Muscle of arm (tissue), 12 donors: ENCODE measurements around the gene TCEAL8. TPM values are rescaled to one million over a fixed set of nuclear protein-coding genes. Genes with fewer than 3 reads are reported as not detected.
"Not testable (repeated sequence)": the region's sequence is repeated elsewhere in the genome, so short reads cannot be mapped to it uniquely, and the experiment has no call there.

Experiments used
- DNase-seq: peaks from one replicate; pipeline ENCODE4 v3.0.0-alpha.2; 2013
- polyA plus RNA-seq, 12 donors: library from polyadenylated mRNA; unstranded; fragments of 120-200 nt; gene quantifications; one replicate each; pipeline ENCODE4 v1.2.1, GENCODE V29; 2013; ENCODE audit not compliant: insufficient read length in 12 of 12

Gene TCEAL8
- polyA plus RNA-seq, 12 donors = 93.3 to 180 (median 140) TPM; not detected in 1

DNA sequence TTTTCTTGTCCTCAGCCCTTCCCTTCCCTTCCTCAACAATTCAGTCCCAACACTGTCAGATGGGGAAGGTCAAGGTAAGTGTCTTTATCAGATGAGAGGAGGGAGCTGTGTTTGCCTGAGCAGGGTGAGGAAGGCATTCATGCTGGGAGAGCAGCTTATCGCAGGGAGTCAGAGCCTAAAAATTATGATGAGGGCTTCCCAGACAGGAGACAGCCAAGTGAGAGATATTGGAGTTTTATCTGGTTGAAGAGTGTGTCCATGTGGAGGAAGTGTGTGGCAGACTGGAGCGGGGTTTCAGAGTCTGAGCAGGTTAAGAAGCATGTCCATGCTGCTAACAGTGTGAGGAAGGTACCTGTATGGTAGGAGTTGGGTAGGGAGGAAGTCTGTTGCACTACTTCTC is 21.7 kb downstream of the TCEAL8 start:
- no peak for DNase-seq

DNA sequence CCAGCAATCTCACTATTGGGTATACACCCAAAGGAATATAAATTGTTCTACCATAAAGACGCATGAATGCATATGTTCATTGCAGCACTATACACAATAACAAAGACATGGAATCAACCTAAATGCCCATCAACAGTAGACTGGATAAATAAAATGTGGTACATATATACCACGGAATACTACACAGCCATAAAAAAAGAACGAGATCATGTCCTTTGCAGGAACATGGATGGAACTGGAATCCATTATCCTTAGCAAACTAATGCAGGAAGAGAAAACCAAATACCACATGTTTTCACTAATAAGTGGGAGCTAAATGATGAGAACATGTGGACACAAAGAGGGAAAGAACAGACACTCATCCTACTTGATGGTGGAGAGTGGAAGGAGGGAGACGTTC is 29.0 kb downstream of the TCEAL8 start:
- not testable (repeated sequence) for DNase-seq

DNA sequence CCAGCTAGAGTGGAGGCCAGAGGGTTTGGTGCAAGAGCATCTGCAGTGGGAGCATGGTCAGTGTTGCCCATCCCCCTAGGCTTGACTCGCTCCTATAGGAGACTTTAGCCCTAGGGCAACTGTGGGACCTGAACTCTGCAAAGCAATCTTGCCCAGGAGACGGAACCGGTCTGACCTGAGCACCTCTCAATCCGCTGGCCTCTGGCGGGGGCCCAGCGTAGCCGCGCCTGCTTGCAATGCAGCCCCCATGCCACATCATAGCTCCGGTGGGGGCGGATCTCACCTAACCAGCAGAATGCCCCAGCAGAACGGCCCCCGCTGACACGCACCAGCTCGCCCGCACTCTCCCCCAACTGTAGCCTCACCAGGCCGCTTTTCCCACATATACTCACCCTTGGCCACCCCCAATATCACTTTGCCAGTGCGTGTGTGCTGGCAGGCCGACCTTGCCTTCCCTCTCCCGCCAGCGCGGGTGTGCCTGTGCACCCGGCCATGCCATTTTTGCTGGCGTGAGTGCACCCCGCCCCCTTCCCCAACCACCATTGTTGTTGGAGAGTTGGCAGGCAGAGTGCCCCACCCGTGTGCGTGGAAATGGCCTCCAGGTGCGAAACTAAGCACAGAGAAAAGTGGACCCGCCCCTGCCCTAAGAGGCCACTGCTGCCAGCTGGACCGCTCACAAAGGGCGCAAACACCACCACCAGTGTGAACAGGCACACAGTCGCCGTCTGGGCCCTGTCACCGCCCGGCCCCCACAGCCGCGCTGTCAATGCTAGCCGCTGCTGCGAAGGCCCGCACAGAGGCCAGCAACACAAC is 34.2 kb downstream of the TCEAL8 start:
- no peak for DNase-seq

DNA sequence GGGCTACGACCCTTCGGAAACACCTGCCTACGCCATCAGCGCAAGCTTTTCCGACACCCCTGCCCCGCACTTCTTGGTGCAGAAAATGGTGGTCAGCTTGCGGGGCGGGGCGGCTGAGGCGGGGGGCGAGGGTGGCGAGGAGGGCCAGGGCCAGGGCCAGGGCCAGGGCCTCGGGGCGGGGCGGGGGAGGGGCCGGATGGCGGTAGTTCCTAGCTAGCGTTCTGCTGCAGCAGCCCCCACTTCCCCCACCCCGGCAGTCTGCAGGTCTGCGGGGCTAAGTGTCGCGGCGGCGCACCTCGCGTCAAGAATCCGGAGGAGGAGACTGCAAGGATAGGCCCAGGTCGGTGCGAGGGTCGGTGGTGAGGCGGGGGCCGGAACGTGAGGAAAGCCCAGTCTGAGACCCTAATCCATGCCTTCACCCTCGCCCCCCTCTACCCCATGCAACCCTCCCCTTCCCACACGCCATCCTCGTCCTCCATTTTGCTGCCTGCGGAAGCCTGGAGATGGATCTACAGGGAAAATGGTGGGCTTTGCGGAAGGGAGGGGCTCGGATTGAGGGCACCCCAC is 39.4 kb downstream of the TCEAL8 start:
- peak; percentile 19 for DNase-seq

DNA sequence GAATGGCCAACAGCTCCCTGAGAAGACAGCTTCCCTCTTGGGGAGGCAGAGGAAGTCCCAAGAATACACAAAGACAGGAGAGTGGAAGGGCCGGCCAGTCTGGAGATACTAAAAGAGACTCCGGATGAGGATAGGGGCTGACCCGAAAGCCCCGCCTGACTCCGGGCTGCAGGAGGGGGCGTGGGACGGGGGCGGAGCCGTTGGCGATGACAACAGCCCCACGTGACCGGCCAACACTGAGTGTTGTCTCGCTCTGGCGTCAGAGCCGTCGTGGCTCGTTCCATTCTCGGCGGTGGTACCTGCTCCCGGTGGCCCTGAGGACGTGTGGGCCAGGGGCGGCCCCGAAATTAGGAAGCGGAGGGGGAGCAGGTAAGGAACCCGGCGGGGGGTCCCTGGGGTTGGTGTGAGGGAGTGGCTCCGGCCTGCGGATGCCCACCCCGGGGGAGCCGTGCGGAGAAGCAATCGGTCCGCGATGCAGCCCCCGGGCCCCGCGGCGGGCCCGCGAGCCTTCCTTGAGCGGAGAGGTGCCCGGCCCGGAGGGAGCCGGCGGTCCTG is 40.0 kb downstream of the TCEAL8 start, which contains the start of gene BEX4:
Gene BEX4 (plus strand): TSS at position 239 of the 555 bp plus-strand sequence. CDS start 1,046 bp downstream, outside the sequence.
- peak; percentile 79 for DNase-seq

DNA sequence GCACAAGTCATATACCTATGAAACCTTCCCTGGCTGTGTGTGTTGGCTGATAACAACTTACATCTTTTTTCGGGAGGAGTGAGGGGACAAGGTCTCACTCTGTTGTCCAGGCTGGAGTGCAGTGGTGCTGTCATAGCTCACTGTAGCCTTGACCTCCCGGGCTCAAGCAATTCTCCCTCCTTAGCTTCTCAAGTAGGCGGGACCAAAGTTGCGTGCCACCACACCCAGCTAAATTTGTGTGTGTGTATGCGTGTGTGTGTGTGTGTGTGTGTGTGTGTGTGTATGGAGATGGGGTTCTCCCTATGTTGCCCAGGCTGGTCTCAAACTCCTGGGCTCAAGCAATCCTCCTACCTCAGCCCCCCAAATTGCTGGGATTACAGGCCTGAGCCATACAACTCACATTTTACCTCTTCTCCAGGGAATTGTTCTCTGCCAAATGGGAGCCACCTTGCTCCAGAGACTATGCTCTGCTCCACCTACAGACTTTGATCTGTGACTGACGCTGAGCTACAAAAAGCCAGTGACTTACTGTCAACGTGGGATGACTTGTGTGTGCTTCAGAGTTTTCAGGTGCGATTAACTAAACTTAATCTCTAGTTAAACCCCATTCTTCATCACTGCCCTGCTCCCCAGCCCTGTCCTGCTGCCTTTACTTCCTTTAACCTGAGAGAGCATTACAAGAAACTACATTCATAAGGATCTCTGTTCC is 42.1 kb downstream of the TCEAL8 start:
- DNase-seq = no peak

DNA sequence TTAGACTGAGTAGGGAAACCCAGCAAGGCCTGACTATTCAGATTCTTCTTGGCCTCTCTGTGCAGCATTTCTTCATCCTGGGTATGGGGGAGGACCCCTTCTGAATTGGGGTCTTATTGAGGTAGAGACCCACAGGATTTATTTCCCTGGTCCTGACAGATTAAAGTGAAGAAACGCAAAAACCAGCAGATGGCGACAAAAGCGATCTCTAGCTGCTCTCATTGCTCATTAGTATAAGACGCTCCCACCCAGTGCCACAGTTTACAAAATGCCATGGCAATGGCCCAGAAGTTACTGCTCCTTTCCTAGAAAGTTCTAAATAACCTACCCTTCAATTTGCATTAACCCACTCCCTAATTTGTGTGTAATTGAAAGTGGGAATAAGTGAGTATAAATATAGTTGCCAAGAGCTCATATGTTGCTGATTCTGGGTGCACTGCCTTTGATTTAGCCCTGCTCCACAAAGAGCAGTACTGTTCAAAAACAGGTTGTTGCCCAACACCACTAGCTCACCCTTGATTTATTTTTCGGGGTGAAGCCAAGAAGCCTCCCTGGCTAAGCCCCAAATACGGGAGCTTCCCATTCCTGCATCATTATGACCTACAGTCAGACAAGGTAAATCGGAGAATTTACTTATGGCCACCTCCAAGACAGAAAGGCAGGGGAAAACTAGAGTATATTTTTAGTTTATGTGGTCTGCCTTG is 43.8 kb downstream of the TCEAL8 start:
- peak; percentile 42 for DNase-seq

DNA sequence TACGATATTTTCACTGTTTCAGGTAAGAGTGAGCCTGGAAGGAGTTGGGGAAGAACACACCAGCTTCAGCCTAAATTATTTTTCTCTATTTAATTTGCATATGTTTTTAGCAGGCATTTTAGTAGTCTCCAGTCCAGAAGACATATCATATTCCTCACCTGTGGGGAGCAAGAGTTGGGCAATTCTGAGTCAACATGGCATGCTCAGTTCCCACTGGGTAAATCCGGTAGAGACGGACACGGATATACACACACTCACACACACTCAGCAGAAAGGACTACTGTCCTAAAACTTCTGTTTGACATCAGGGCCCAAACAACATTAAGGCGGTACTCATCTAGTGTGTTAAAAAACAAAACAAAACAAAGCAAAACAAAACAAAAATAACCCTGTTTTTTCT is 44.9 kb downstream of the TCEAL8 start:
- DNase-seq = no peak

Other genes starting within 250 kb of the TCEAL8 start
- 10 to 100 TPM in 1 of 12 donors, 1 to 10 TPM in 8, under 1 TPM in 2, not detected in 1; 0.21 to 19.2 (median 2.0) TPM for gene BEX1, start 191.0 kb downstream of the TCEAL8 start, polyA plus RNA-seq
- gene NXF3, start 162.0 kb downstream of the TCEAL8 start, polyA plus RNA-seq = 1 to 10 TPM in 1 of 12 donors, under 1 TPM in 3, not detected in 8; 0.18 to 1.0 (median 0.40) TPM
- gene BEX4, start 40.0 kb downstream of the TCEAL8 start, polyA plus RNA-seq = 10 to 100 TPM in 11 of 12 donors, not detected in 1; 32.1 to 86.9 (median 47.3) TPM
- gene TCEAL5, start 21.6 kb upstream of the TCEAL8 start, polyA plus RNA-seq = 10 to 100 TPM in 2 of 12 donors, 1 to 10 TPM in 9, not detected in 1; 4.0 to 19.8 (median 6.1) TPM
- 10 to 100 TPM in 11 of 12 donors, not detected in 1; 26.5 to 76.0 (median 36.4) TPM for gene BEX2, start 55.8 kb upstream of the TCEAL8 start, polyA plus RNA-seq
- 100 to 1,000 TPM in 11 of 12 donors, not detected in 1; 151 to 504 (median 303) TPM for gene TCEAL7, start 75.1 kb upstream of the TCEAL8 start, polyA plus RNA-seq
- 100 to 1,000 TPM in 11 of 12 donors, not detected in 1; 124 to 237 (median 190) TPM for gene TCEAL9, start 101.4 kb upstream of the TCEAL8 start, polyA plus RNA-seq
- gene BEX3, start 121.4 kb upstream of the TCEAL8 start, polyA plus RNA-seq = 100 to 1,000 TPM in 11 of 12 donors, not detected in 1; 119 to 295 (median 156) TPM